ENCODE data around the gene ALKAL2. TPM values are rescaled to one million over a fixed set of nuclear protein-coding genes. Genes with fewer than 3 reads are reported as not detected.

Gene ALKAL2
- total and polyA plus RNA-seq, 9 of the 15 experiments (the other 6 are each of a cell fraction or from before 2014, with no cell fraction given) = not detected

DNA sequence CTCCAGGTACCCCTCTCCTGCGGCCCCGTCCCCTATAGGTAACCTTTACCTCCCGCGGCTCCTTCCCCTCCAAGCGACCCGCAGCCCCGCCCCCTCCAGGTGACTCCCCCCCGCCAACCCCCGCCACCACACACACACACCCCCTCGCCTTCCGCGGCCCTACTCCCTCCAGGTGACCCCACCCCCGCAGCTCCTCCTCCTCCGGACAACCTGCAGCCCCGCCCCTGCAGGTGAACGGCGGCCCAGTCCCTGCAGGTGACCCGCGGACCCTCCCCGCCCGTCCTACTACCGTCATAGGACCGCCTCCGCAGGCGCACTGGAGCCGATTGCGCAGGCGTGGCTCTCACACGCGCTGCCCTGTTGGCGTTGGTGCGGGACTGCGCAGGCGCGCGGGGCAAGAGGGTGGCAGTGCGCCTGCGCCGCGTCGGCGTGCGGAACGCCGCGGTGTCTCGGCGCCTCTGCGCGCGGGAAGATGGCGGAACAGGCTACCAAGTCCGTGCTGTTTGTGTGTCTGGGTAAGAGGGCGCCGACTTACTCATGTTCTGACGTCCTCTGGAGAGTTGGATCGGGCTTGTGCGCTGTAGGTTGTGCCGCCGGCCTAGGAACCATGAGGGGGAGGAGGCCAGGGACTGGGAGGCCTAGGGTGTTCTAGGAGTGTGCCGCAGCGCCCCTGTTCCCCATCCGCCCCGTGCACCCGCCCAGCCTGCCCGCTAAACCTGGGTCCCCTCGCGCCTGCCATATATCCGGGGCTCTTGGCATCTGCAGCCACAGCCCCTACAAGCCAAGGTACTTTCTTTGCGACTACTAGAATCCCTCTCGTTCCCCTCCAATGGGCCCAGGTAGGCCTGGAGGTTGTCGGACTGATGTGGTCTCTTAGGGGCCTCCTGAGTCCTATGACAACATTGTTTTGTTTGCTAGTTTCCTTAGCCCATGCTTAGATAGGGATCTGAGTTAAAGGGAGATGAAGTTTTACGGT, 23.1 kb downstream of the ALKAL2 start, which contains the start of gene ACP1 (continued):
- TF ChIP-seq FOXK1 (CRISPR knock-in tag; IDR thresholded peaks at IDR 0.05; ENCODE audit: borderline replicate concordance) (no peak), GTF2A2 (tag; IDR thresholded peaks at IDR 0.05) (no peak), THRAP3 (IDR thresholded peaks at IDR 0.05; ENCODE audit: borderline replicate concordance) (no peak), HNRNPLL (IDR thresholded peaks at IDR 0.05; ENCODE audit: low read depth, low read length, poor library complexity, severe bottlenecking) (peak; percentile 79), TAF7 (tag; IDR thresholded peaks at IDR 0.05) (peak; percentile 63), CBX1 (IDR thresholded peaks at IDR 0.05; ENCODE audit: low read depth) (peak; percentile 36; the same call in 1 of the 2 replicates), ZSCAN32 (CRISPR knock-in tag; IDR thresholded peaks at IDR 0.05) (no peak), POLR2AphosphoS5 (IDR thresholded peaks at IDR 0.05; ENCODE audit: control insufficient read depth, insufficient read depth, low read depth, low read length) (peak; percentile 86), CBX5 (IDR thresholded peaks at IDR 0.05; ENCODE audit: borderline replicate concordance, low read depth) (no peak), C11orf30 (IDR thresholded peaks at IDR 0.05; ENCODE audit: low read depth) (peak; percentile 92), PHF8 (IDR thresholded peaks at IDR 0.05; ENCODE audit: borderline replicate concordance, low read length) (peak; percentile 95), ELF4 (CRISPR knock-in tag; IDR thresholded peaks at IDR 0.05) (peak; percentile 7; the same call in 1 of the 2 replicates), EGR1 (conservative IDR thresholded peaks at IDR 0.05) (peak; percentile 87), PTTG1 (tag; IDR thresholded peaks at IDR 0.05; ENCODE audit: low read depth) (no peak)
- TF ChIP-seq, protein P1, sequence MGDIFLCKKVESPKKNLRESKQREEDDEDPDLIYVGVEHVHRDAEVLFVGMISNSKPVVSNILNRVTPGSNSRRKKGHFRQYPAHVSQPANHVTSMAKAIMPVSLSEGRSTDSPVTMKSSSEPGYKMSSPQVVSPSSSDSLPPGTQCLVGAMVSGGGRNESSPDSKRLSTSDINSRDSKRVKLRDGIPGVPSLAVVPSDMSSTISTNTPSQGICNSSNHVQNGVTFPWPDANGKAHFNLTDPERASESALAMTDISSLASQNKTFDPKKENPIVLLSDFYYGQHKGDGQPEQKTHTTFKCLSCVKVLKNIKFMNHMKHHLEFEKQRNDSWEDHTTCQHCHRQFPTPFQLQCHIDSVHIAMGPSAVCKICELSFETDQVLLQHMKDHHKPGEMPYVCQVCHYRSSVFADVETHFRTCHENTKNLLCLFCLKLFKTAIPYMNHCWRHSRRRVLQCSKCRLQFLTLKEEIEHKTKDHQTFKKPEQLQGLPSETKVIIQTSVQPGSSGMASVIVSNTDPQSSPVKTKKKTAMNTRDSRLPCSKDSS (IDR thresholded peaks at IDR 0.05; ENCODE audit: low read depth, partially characterized antibody) = no peak
- TF ChIP-seq, protein P2, sequence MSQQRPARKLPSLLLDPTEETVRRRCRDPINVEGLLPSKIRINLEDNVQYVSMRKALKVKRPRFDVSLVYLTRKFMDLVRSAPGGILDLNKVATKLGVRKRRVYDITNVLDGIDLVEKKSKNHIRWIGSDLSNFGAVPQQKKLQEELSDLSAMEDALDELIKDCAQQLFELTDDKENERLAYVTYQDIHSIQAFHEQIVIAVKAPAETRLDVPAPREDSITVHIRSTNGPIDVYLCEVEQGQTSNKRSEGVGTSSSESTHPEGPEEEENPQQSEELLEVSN (IDR thresholded peaks at IDR 0.05; ENCODE audit: borderline replicate concordance in 1 of 2, extremely low read depth in 1 of 2, insufficient read depth in 1 of 2, insufficient read length in 1 of 2, low read depth in 1 of 2, low read length in 1 of 2, poor library complexity in 1 of 2, severe bottlenecking in 1 of 2) = peak; percentile 83 to 90
- TF ChIP-seq, protein P3, sequence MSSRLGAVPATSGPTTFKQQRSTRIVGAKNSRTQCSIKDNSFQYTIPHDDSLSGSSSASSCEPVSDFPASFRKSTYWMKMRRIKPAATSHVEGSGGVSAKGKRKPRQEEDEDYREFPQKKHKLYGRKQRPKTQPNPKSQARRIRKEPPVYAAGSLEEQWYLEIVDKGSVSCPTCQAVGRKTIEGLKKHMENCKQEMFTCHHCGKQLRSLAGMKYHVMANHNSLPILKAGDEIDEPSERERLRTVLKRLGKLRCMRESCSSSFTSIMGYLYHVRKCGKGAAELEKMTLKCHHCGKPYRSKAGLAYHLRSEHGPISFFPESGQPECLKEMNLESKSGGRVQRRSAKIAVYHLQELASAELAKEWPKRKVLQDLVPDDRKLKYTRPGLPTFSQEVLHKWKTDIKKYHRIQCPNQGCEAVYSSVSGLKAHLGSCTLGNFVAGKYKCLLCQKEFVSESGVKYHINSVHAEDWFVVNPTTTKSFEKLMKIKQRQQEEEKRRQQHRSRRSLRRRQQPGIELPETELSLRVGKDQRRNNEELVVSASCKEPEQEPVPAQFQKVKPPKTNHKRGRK (tag; IDR thresholded peaks at IDR 0.05) = no peak
- TF ChIP-seq, protein P4, sequence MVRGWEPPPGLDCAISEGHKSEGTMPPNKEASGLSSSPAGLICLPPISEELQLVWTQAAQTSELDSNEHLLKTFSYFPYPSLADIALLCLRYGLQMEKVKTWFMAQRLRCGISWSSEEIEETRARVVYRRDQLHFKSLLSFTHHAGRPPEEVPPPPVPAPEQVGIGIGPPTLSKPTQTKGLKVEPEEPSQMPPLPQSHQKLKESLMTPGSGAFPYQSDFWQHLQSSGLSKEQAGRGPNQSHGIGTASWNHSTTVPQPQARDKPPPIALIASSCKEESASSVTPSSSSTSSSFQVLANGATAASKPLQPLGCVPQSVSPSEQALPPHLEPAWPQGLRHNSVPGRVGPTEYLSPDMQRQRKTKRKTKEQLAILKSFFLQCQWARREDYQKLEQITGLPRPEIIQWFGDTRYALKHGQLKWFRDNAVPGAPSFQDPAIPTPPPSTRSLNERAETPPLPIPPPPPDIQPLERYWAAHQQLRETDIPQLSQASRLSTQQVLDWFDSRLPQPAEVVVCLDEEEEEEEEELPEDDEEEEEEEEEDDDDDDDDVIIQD (CRISPR knock-in tag; IDR thresholded peaks at IDR 0.05) = 0 out of 2 replicates have a peak, but pooled peaks have one; percentile 19
- TF ChIP-seq, protein P5, sequence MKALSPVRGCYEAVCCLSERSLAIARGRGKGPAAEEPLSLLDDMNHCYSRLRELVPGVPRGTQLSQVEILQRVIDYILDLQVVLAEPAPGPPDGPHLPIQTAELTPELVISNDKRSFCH (CRISPR knock-in tag; IDR thresholded peaks at IDR 0.05) = no peak
- TF ChIP-seq, protein P5 (tag; IDR thresholded peaks at IDR 0.05) = peak; percentile 58; the same call in 1 of the 2 replicates
